CD4-positive, alpha-beta T cell treated with Interleukin-17A for 4 hours (primary cell): Measurements from ENCODE around the gene IPO5.
"Not testable (repeated sequence)": the region's sequence is repeated elsewhere in the genome, so short reads cannot be mapped to it uniquely, and the experiment has no call there.

Experiments used
- DNase-seq: peaks from one replicate; pipeline ENCODE4 v3.0.0-alpha.2; 2020; ENCODE audit warnings: mixed read lengths

IPO5 gene

GRCh38 chr13:97953376-97953970, at the start of gene IPO5:
Gene IPO5, plus strand, starts transcription at chr13:97953675. Its CDS starts 23,022 bp downstream, at chr13:97976697.
- no peak for DNase-seq

GRCh38 chr13:97904059-97904458, 49.4 kb upstream of the IPO5 start:
- DNase-seq = no peak

GRCh38 chr13:97905517-97905916, 48.0 kb upstream of the IPO5 start:
- no peak for DNase-seq

DNA sequence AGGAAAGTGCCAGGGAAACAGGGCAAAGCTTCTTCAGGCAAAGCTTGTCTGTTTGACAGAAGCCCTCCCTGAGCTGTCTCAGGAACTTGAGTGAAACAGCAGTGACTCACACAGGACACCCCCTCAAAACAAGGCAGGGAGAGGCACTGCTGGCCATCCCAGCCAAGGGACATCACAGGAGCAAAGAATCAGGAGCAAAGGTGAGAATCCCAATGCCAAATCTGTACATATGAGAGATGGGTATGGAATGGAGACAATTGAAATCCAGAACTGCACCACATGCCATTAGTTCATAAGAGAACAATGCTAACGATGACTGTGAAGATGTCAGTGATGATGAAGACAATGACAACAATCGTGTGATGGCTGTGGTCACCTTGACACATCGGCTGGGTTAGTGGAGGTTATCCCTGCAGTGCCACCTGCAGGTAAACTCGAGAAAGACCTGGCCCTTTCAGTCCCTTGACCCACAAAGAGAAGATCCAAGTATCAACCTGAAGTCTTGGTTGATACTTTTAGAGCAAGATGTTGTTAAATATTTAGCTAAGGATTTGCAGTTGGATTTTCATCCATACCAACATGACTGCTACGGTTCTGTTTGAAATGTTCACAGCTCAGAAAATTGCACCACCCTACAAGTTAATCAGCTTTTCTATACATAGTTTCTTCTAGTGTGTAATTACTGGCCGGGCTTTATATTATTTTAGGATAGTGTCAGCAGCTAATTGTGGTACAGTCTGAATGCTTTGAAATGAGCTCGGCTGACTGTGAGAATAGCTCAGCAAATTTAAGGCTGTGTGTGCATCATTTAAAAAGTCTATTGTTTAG, 42.0 kb upstream of the IPO5 start:
- DNase-seq = no peak

GRCh38 chr13:97912139-97912535, 41.3 kb upstream of the IPO5 start:
- DNase-seq = no peak

DNA sequence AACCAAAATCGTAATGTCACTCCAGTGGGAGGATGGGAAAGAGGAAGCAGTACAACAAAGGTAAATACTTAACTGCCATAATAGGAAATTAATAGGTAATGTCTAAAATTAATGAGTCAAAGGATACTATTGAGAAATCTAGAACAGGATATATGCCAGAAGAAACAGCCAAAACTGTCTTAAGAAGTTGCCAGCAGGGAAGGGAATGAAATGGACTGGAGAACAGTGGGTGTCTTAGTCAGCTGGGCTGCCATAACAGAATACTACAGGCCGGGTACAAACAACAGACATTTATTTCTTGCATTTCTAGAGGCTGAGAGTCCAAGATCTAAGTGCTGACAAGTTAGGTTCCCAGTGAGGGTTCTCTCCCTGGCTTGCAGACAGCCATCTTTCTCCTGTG, 40.3 kb upstream of the IPO5 start:
- DNase-seq = no peak

DNA sequence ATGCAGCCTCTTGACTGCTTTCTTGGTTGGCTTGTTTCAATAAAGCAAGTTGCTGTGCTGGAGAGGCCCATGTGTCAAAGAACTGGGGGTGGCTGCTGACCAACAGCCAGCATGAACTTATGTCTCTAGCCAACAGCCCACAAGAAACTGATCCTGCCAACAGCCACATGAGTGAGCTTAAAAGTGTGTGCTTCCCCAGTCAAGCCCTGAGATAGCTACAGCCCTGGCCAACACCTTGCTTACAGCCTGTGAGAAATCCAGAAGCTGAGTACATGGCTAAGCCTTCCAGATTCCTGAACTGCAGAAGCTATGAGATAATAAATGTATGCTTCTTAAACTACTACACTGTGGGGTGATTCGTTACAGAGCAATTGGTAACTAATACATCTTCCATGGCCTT, 38.9 kb upstream of the IPO5 start:
- DNase-seq = no peak

DNA sequence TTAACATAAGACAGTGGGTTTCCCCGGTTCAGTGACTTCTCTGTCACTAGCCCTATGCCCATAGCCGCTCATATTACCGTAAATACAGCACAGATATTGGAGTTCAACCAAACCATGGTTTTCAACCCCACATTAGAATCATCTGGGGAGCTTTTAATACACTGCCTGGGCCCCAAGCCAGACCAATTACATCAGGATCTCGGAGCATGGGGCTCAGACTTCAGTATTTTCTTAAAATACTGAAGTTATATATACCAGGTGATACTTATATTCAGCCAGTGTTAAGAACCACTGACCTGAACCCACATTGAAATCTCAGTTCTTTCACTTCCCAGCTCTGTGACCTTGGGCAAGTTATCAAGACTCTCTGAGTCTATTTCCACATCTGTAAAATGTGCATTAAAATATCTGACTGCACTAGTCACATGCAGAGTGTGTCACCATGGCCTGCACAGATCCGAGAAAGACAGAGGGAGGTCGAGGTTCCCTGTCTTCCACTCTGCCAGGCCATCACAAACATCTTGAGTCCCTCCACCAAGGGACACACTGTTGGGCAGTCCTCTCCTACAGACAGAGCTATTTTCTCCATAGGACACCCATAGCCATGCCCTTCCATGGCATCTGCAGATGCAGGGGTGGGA, 32.2 kb upstream of the IPO5 start:
- no peak for DNase-seq

- no peak for DNase-seq
Measured at GRCh38 chr13:97928301-97928700, 25.2 kb upstream of the IPO5 start.

DNA sequence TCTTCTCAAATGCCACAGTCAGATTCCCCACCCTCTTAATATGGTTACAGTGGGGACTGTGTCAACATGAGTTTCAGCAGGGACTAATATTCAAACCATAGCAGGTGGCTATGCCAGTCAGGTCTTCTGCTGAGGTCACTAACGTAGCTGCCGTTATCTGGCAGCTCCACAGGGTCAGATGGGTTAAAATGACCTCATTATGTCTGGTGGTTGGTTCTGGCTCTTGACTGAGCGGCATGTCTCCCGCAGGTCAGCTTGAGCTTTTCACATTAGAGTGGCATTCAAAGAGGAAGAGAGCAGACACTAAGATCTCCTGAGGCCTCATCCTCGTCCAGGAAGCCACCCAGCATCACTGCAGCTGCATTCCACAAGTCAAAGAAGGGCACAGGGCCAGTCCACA, 21.4 kb upstream of the IPO5 start:
- DNase-seq = no peak

- DNase-seq = no peak
Measured at GRCh38 chr13:97932647-97933046, 20.8 kb upstream of the IPO5 start.

DNA sequence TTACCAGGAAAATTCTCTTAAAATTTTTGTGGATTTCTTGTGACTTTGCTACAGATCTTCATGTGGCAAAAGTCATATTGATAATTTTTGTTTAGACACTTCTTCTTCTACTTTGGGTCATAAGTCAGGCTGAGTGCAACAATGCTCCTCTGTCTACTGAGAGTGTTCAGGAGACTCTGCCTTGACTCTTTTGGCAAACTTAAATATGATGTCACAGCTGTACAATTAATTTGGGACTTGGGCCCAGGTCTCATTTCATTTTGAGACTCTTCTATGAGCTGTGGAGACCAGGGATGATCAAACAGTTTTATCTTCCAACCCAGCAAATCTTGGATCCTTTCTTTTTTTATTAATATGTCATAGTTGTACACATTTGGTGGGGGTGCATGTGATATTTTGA, 19.7 kb upstream of the IPO5 start:
- no peak for DNase-seq

- no peak for DNase-seq
Measured at GRCh38 chr13:97934590-97934989, 18.9 kb upstream of the IPO5 start.

DNA sequence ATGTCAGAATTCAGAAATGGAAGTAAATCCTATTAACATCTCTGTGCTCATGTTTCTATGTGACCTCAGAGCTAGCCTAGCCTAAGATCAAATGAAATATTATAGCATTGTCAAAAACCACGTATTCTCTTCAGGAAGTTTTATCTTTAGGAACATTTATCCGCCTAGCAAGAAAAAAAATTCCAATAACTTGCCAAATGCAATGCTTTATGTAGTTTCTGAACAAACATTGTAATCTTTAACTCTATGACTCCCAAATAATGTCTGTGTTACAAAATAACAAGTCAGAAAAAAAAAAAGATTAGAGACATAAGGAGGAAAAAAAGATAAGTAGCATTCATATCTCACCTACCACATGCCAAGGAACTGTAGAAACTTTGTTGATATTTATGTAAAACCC, 18.4 kb upstream of the IPO5 start:
- DNase-seq = no peak

GRCh38 chr13:97936036-97936435, 17.4 kb upstream of the IPO5 start:
- DNase-seq = no peak

GRCh38 chr13:97938706-97939475, 14.6 kb upstream of the IPO5 start:
- no peak for DNase-seq

GRCh38 chr13:97944396-97945029, 9.0 kb upstream of the IPO5 start:
- DNase-seq = no peak

DNA sequence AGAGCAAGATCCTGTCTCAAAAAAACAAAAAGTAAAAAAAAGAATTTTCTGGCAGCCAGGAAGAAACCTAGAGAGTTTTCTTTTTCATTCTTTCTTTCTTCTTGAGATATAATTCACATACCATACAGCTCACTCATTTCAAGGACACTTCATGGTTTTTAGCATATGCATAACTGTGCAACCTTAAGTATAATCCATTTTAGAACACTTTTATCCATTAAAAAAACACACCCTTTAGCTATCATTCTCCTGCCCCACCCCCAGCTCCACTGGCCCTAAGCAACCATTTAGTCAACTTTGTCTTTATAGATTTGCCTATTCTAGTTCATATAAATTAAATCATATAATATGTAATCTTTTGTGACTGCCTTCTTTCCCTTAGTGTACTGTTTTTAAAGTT, 8.1 kb upstream of the IPO5 start:
- no peak for DNase-seq

DNA sequence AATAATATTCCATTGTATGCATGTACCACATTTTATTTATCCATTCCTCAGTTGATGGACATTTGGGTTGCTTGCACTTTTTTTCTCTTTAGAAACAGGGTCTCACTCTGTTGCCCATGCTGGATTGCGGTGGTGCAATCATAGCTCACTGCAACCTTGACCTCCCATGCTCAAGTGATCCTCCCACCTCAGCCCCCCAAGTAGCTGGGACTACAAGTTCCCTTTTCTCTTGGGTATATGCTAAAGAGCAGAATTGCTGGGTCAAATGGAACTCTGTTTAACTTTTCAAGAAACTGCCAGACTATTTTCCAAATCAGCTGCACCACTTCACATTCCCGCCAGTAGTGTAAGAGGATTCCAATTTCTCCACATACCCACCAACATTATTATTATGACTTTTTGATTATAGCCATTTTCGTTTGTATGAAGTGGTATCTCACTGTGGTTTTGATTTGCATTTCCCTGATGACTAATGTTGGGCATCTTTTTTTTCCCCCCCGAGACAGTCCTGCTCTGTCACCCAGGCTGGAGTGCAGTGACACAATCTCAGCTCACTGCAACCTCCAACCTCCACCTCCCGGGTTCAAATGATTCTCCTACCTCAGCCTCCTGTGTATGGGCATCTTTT, 7.6 kb upstream of the IPO5 start:
- DNase-seq = no peak

DNA sequence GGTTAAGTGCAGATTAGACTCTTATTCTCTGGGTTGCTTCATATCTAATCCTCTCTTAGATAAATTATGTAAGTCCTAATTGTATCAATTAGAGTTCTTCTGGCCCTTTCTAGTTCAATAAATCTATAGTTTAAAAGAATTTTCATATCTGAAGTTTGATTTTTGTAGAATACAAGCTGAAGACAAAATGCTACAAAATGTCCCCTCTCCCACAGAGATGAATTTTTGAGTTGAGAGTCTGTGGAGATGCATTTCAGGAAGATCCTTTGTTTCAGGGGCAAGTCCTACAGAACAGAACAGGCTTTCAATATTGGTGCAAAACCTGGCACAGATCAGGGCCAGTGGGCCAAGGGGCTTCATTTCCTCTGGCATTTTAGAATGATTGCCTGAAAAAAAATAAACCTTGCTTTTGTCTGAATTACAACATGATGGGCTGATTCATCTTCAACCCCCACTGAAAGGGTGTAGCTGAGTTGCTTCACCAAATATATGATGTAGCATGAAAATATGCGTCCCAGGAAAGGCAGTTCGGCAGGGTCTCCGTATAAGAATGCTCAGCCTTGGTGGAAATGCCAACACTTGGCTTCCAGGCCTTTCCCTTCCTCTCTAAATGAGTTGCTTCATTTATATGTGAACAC, 6.4 kb upstream of the IPO5 start:
- DNase-seq = no peak

GRCh38 chr13:97948041-97948440, 5.4 kb upstream of the IPO5 start:
- no peak for DNase-seq

DNA sequence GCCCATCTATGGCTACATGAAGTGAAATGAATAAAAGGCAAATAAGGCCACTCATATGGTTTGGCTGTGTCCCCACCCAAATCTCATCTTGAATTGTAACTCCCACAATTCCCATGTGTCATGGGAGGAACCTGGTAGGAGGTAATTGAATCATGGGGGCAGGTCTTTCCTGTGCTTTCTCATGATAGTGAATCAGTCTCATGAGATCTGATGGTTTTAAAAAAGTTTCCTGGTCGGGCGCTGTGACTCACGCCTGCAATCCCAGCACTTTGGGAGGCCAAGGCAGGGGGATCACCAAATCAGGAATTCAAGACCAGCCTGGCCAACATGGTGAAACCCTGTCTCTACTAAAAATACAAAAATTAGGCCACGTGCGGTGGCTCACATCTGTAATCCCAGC, 4.2 kb upstream of the IPO5 start:
- DNase-seq = not testable (repeated sequence)
